DMS153 (cell line): ENCODE data around the gene CDKN1B.
"Not testable (repeated sequence)": the region's sequence is repeated elsewhere in the genome, so short reads cannot be mapped to it uniquely, and the experiment has no call there.

Experiments
- DNase-seq: peaks from one replicate; lab custom pipeline; 2025; lab: John Stamatoyannopoulos, UW

The CDKN1B gene

DNA sequence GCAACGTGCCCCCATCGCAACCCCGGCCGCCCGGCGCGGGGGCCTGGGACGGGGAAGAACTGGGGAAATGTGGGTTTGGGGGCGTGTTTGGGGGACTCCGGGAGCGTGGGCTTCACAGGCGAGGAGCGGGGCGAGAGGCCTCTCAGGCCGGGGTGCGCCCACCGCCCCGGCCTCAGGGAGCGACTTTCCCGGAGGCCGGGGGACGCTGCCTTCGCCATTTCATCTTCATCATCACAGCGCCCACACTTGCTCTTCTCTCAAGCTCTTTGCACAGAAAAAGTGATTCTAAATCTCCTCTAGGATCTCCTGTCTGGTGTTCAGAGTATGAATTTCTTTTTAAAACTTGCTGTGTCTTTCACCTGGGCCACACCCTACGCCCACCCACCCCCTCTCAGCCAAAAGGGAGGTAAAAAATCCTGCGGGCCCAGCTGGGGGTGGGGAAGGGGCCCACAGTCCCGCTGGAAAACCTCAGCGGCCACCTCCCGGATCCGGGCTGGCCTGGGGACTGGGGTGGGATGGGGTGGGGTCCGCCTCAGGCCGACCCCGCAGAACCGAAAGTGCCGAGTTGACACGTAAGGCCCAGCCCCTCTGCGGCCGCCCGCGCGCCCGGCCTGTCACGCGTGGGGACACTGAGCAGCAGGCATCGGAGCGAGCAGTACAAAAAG is 7.4 kb downstream of the CDKN1B start:
- no peak for DNase-seq

DNA sequence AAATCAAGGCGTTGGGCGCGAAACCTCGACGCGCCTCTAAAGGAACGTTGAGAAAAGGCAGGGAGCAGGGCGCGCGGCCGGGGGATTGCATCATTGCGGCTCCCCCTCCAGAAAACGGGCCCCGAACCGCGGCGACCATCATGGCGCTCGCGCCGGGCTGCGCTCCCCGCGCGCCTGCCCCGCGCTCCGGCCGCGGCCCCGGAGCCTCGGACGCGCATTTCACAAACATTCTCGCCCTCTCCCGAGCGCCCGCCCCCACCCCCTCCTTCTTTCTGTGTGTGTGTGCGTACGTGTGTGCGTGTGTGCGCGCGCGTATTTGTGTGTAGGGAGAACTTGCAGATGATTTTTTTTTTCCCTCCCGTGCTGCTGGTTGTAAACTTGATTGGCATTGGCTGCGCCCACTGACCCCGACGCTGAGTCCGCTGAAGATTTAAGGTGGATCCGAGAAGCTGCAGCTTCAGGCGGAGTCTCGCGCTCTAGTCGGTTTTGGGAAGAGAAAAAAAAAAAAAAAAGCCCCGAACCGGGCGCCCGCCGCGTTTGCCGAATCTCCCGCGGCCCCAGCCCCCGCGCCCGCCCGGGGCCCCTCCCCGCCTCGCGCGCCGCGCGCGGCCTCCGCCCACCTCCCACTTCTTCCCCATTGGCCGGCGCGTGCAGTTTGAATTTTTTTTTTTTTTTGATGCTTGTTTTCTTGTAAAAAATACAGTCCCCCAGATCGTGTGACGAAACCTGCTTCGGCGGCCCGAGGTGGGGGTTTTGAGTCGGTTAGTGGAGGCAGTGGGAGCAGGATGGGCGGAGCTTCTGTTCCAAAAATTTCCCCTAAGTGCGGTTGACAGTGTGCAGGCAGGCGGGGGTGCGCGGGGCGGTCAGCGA is 8.2 kb downstream of the CDKN1B start:
- DNase-seq = peak; percentile 93

DNA sequence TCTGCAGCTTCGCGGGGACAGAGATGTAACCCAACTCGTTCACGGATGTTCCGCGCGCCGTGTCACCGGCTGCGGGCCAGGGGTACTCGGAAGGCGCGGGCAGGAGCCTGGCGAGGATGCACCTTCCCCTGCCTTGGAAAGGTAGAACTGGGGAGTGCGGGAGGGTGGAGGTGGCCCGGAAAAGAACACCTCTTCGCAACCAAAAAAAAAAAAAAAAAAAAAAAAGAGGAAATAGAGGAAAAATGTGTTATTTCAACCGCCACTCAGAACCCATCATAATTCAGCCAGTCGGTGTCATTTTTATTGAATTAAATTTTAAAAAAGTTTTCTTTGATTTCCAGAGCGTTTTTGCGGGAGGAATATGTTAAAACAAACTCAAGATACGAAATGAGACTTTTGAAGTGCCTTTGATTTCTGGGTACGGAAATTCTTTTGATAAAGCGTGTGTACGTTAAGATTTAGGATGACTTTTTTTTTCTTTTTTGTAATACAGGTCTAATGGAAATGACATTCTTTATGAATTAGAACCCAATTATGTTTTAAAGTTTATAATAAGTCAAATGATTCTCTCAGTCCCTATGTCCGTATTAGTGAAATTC is 8.9 kb downstream of the CDKN1B start:
- no peak for DNase-seq

DNA sequence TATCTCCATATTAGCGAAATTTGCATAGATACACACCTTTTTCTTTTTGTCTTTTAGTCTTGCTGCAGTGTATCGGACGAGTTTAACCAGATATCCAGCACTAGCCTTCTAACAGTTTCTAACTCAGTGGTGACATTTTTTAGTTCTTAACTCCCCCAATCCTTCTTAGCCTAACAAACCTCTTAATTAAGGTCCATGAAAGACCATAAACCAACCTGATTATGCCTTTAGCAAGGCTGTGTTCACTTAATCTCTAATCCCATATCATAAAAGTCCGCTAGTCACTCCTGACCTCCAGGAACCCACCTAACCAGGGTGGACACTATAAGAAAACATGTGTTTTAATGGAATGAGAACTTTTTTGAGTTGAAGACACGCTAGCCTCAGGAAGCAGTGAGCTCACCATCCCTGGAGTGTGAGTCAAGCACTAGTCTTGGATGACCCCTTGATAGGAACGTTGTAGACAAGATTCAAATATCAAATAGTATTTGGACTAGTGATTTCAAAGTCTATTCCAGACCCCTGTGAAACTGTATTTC is 9.5 kb downstream of the CDKN1B start:
- no peak for DNase-seq

DNA sequence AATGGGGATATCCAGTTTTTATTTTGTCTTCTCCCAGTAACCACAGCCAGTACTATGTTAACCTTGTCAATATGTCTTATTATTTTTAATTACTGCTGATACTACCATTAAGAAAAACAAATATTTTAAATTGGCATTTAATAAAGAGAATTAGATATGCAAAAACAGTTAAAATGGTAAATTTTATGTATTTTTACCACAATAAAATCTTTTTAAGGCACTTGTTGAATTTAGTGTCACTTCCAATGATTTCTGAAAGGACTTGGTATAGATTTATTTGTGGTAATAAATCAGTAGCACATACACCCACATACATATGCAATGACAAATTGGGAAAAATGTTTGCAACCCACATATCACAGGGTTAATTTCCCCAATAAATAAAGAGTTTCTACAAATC is 14.0 kb downstream of the CDKN1B start:
- no peak for DNase-seq

DNA sequence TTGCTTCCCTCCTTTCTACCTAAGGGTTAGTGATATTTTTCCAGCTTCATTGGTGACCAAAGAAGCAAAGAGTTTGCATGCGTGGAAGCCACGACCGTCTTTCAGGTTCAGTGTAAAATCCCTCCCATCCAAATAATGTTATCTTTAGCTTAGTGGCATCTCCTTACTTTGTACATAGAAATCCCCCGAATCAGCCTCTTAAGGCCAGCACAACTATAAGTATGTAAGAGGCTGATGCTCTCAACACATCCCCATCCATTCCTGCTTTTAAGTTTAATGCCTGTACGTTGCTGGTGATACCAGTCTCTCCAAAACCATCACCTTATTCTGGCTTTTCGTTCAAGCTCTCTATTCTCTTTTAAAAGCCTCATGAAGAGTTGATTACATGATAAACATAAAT is 14.6 kb downstream of the CDKN1B start:
- no peak for DNase-seq

DNA sequence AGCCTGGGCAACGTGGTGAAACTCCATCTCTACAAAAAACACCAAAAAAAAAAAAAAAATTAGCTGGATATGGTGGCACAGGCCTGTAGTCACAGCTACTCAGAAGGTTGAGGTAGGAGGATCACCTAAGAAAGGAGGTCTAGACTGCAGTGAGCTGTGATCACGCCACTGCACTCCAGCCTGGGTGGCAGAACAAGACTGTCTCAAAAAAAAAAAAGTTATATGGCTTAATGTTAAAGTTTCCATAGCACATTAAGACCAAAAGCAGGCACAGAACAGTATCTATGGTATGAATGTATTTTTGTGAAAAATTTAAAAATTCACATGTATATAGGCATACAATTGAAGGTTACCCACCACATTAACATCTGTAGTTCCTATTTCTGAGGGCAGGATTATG is 15.9 kb downstream of the CDKN1B start:
- DNase-seq = no peak

DNA sequence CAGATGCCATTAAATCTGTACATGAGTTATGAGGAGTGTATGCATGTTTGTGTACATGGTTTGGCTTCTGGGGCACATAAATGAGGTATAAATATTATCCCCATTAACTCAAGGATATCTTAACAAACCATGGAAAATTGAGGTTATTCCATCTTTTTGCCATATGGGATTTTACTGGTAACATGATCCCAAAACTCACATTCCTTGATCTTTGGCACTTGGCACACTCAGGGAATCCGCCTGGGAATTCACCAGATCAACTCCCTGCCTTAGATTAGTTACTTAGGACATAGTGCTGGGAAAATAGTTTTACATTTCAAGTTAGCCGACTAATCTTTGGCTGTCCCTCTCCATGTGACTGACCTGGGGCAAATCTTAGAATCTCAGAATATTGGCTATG is 16.9 kb downstream of the CDKN1B start:
- DNase-seq = no peak

DNA sequence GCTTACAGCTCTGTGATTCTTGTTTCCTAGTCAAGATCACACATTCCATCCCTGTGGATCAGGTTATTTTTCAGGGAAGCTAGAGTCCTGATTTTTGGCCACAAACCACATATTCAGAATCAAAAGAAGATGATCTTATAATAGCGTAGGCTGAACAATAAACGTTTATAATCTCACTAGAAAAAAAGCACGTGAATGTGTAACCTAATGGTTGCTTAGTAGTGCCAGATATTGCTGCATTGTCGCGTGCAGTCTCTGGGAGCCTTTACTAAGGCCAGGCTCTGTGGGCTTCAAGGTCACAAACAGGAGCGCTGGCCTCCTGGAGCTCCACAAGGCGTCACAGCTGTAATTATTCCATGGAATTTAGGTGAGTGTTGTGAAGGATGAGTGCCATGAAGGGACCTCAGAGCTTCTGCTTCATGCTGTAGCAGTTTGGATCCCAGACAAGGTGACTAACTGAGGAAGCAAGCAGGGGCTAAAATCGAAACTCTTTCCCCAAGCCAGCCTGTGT is 17.4 kb downstream of the CDKN1B start:
- no peak for DNase-seq

DNA sequence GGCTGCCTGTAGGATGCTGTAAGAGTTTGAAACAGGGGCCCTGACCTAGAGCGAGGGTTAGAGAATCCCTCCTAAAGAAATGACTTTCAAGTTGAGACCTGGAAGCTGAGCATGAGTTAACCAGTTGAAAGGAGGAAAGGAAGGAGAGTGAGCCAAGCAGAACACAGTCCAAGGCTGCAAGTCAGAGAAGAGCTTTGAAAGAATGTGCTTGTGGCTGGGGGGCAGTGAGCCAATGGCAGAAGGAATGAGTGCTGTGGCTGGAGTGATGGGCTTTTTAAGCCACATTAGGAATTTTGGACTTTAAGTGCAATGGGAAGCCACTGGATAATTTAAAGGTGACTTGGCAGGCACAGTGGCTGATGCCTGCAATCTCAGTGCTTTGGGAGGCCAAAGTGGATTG is 18.1 kb downstream of the CDKN1B start:
- DNase-seq = no peak

DNA sequence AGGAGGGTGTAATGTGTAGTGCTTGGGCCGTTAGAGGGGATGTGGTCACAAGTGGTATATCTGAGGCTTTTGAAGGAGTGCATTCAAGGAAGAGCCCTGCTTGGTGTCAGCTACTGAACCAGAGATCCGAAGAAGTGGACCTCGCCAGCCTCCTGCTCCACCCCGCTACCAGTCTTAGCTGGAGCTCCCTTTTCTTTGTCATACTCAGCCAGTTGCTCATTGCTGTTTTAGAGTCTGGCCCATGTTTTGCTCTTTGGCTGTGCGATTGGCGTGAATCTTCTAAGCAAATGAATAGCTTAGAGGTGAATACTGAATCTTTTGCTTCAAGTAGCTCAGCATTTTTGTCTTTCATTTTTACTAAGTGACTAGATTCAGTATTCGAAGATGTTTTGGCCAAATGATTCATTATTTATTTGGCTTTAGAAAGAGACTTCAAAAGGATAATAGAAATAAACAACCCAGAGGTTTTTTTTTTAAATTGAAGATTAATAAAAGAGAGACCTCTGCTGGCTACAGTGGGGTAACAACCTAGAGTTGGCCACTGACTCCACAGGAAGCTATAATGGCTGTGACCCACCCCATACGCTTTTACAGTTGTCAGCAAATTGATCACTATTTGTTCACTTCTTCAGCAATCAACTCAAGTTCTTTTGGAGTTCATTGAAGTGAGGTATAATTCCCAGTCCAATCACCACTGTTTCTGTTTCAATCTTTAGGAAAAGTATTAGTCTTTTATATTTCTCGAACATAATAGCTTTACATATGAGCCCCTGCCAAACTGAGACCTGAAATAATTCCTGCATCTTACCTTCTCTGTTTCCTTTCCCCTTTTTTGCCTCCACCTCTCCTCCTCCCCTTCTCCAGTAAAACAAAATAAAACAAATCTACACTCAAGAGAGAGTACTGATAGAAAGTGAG is 19.9 kb downstream of the CDKN1B start:
- DNase-seq = no peak

DNA sequence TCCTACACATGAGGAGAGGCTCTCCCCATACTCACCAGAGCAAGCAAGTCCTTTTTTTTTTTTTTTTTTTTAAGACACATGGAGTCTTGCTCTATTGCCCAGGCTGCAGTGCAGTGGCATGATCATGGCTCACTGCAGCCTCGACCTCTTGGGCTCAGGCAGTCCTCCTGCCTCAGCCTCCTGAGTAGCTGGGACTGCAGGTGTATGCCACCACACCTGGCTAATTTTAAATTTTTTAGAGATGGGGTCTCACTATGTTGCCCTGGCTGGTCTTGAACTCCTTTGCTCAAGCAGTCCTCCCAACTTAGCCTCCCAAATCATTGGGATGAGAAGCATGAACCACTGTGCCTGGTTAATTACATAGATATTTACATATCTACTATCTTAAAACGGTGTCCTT is 21.0 kb downstream of the CDKN1B start:
- DNase-seq = not testable (repeated sequence)

DNA sequence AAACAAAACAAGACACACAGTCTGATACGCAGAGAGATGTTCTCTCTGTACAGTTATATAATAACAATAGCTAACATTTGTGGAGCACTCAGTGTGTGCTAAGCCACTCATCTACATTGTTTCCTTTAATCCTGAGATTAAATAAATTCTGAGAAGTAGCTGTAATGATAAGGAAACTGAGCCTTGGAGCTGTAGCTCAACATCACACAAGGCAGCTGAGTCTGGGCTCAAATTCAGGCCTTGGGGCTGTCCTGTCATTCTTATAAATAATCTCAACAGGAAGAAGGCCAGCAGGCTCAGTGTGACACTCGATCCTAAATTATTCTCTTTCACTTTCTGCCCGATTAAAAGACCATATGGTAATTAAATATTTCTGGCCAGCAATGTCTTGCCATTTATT is 24.5 kb downstream of the CDKN1B start:
- no peak for DNase-seq

DNA sequence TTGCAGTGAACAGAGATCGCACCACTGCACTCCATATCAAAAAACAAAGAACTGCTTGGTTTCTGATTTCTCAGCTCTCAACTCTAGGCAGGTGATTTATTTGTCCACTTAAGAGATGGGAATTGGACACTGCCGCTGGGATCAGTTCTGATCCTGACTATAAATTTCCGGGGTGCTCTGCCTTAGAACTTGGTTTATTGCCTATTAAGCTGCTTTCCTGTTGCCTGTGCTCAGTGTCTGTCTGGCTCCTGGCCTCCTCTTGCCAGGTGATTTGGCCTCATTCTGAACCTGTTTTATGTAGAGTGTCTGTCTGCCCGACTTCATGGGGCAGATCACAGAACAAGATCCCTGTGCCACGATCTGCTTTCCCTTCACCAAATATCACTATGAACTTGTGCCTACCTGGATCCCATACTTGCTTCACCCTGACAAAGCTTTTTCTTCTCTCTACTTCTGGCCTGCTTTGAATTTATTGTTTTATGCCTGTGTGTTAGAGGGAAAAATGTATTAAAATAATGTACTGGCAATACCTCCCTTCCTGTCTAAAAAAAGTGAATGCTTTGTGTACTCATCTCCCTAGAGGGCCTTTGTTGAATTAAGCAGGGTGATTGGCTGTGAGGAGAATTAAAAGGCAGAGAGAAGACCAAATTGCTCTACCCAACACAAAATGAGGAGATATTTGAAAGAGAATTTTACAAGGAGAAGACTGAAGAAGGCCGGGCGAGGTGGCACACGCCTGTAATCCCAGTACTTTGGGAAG is 27.6 kb downstream of the CDKN1B start:
- DNase-seq = no peak

DNA sequence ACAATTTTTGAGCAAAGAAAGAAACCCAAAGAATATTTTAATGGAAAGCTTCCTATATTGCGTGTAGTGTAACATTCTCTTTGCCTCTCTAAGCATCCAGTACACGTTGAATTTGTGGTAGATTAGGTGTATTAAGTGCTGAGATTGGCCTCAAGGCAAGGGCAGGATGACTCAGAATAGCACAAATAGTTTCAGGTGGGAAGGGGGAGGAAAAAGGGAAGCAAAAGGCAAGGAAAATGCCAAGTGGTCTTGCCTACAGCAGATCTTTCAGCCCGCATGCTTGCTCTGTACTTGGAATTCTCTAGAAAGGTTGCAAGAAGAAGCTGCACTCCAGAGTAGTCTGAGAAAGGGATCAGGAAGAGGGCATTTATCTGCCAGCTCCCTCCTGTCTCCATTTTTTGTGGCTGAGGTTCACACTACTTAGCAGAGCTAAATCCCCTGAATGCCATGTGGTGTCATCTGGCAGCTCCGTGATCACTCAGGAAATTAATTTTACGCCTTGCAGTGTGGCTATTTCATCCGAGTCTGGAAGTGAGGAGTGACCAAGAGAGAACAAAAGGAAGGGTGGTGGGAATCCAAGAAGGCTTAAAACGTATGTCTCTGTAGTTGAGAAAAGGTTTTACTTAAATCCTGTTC is 28.5 kb downstream of the CDKN1B start:
- DNase-seq = no peak

DNA sequence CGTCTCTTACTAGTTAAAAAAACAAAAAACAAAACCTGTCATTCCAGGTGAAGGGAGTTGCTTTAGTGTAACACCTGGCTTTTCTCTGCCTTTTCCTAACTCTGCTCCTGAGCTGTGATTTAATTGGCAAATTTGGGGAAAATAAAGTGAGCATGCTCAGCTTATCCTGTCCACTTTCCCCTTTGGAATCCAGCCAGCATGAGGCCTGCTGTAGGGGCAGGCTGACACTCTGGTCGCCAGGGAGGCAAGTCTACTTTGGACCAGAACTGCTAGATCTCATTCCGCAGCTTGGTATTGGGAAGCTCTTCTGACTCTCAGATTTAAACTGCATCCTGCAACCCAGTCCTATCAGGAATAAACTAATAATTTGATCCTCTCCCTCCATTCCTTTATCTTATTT is 30.1 kb downstream of the CDKN1B start:
- DNase-seq = no peak

DNA sequence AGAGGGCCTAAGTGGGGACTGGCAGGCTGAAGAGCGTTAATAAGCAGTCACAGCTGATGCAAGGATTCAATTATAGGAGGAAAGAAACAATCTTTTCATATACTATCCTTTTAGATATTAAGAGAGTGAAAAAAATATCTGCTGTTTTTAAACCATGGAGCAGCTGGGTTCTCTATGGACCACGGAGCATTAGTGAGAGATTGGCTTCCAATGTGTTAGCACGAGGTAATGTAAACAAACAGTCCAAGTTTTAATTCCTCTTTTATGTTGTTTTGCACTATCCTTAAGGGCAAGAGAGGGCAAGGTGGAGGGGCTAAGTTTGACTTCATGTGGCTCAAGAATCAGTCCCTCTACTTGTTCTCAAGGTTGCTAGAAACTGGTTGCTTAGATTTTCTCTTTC is 30.9 kb downstream of the CDKN1B start:
- no peak for DNase-seq

DNA sequence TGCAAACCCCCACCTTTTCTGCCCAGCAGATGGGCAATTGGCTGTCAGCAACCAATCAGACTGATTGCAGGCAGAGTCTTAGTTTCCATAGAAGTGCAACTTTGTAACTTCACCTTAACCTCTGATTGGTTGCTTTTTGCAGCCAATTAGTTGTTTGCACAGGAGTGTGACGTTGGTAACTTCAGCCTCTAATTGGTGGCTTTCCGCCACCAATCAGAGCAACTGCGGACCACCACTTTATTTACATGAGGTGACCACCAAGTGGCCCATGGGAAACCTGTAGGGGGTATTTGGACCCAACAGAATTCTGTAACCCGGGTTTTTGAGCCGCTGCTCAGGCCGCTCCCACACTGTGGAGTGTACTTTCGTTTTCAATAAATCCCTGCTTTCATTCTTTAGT is 32.3 kb downstream of the CDKN1B start:
- DNase-seq = no peak

DNA sequence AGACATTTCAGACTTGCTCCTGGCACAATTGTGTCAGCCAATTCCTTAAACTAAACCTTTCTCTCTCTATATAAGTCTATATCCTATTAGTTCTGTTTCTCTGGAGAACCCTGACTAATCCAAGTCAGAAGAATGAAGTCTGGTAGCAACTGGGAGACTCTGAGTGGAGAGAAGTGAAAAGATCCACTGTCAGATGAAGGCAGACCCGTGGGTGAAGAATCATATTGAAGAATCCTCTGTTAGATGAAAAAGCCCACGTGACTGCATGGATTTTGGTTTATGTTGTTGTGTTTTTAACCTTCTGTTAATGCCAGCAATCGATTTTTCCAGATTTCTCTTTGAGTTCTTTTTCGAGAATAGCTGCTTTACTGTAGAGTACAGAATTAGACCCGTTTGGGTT is 38.8 kb downstream of the CDKN1B start:
- no peak for DNase-seq

DNA sequence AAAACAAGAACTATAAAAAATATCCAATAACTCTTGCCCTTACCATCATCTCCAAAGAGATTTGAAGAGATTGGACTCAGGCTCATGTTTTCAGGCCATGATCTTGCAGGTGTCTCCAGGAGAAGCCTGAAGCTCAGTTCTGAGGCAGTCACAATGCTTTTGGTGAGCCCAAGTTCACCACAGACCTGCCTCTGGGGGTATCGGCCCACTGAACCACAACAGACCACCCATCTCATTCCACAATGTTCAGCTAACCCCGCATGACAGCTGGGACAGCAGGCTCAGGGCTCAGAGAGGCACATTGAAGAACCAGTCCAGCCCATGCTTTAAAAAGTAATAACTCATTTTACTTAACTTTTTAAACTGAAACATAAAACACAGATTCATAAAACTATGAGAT is 40.0 kb downstream of the CDKN1B start:
- no peak for DNase-seq
